Endothelial cell of umbilical vein (primary cell): ENCODE measurements around the gene UBE2E2.

Experiments
- CTCF ChIP-seq, 2 donors: IDR thresholded peaks; 1 replicate in 1 of 2; 2 replicates in 1 of 2; pipeline ENCODE4 v1.5.1; 2011; ENCODE audit warnings: low read length in 2 of 2, mild to moderate bottlenecking in 2 of 2, moderate library complexity in 2 of 2, control low read depth in 1 of 2, inconsistent platforms in 1 of 2, low read depth in 1 of 2; ENCODE audit not compliant: insufficient read depth in 1 of 2; ENCODE audit errors: extremely low read depth in 1 of 2
- FOS ChIP-seq: IDR thresholded peaks from 2 replicates; pipeline ENCODE4 v1.6.1; 2011; ENCODE audit warnings: mild to moderate bottlenecking, low read length, moderate library complexity, borderline replicate concordance; ENCODE audit not compliant: insufficient read depth
- JUN ChIP-seq: IDR thresholded peaks from 2 replicates; pipeline ENCODE4 v1.6.1; 2011; ENCODE audit warnings: borderline replicate concordance, low read depth; ENCODE audit not compliant: insufficient read length, insufficient read depth
- MAX ChIP-seq: IDR thresholded peaks from 2 replicates; pipeline ENCODE4 v1.6.1; 2011; ENCODE audit not compliant: insufficient read depth, insufficient read length
- MYC ChIP-seq: IDR thresholded peaks from one replicate; pipeline ENCODE4 v1.6.1; 2011; ENCODE audit warnings: mild to moderate bottlenecking, low read depth, low read length
- POLR2AphosphoS5 ChIP-seq: IDR thresholded peaks from 2 replicates; pipeline ENCODE4 v1.6.1; 2012; ENCODE audit warnings: low read depth, mild to moderate bottlenecking, control low read depth, low read length, moderate library complexity; ENCODE audit not compliant: insufficient read depth

- TF ChIP-seq CTCF (IDR thresholded peaks at IDR 0.05; ENCODE audit: extremely low read depth in 1 of 2, insufficient read depth in 1 of 2, low read depth in 1 of 2, low read length in 2 of 2) (no peak), POLR2AphosphoS5 (no peak), MAX (no peak), MYC (no peak), JUN (no peak), FOS (no peak)
These were observed 227.8 kb downstream of the UBE2E2 start for GRCh38 chr3:23430781-23431398.
